HEK293 (cell line): ENCODE data around the gene CABP4.

Experiments used
- CTCF ChIA-PET: fragments of 350-600 bp; formaldehyde crosslinking; extraction: SDS; loops from one replicate; lab custom pipeline; 2021; ENCODE audit warnings: antibody characterized with exemption; lab: Yijun Ruan, JAX
- POLR2A ChIA-PET: fragments of 300-600 bp; formaldehyde crosslinking; extraction: SDS; loops from one replicate; lab custom pipeline; 2020; ENCODE audit warnings: antibody characterized with exemption, inconsistent platforms; lab: Yijun Ruan, JAX
- H3K27ac ChIP-seq: fragments of 200-500 bp; sonication (Bioruptor generic); 2 replicates; pipeline ENCODE4 v1.5.1; 2014; ENCODE audit warnings: low read depth, low read length, control low read depth, inconsistent platforms; ENCODE audit errors: extremely low read depth
- H3K36me3 ChIP-seq, 2 experiments: fragments of 200-500 bp in 1 of 2; sonication (Bioruptor generic) in 1 of 2; 1 replicate in 1 of 2; 2 replicates in 1 of 2; pipeline ENCODE4 v1.5.1; 2014 to 2017; ENCODE audit warnings: inconsistent platforms in 2 of 2, low read length in 2 of 2; ENCODE audit not compliant: control insufficient read depth in 2 of 2, insufficient read depth in 1 of 2
- H3K4me1 ChIP-seq: fragments of 200-500 bp; sonication (Bioruptor generic); 2 replicates; pipeline ENCODE4 v1.5.1; 2014; ENCODE audit warnings: mild to moderate bottlenecking, low read length, inconsistent platforms; ENCODE audit not compliant: control insufficient read depth, insufficient read depth
- H3K4me3 ChIP-seq: 2 replicates; pipeline ENCODE4 v1.5.1; 2011; ENCODE audit warnings: low read depth, mild to moderate bottlenecking, control low read depth, low read length, moderate library complexity
- H3K9me3 ChIP-seq: fragments of 200-500 bp; sonication (Bioruptor generic); 2 replicates; pipeline ENCODE4 v1.5.1; 2014; ENCODE audit warnings: low read depth, low read length, inconsistent platforms; ENCODE audit not compliant: control insufficient read depth, insufficient read depth
- ATF2 ChIP-seq: fragments of 450-650 bp; formaldehyde crosslinking; IDR thresholded peaks from 2 replicates; pipeline ENCODE4 v1.5.1; 2016; ENCODE audit warnings: missing biosample characterization, missing genetic modification characterization, low read depth
- CTCF ChIP-seq: fragments of 450-650 bp; formaldehyde crosslinking; IDR thresholded peaks from 2 replicates; pipeline ENCODE4 v1.5.1; 2016; ENCODE audit warnings: missing biosample characterization, missing genetic modification characterization
- ELK4 ChIP-seq: IDR thresholded peaks from 2 replicates; pipeline ENCODE4 v1.6.1; 2011; ENCODE audit warnings: mild to moderate bottlenecking, low read depth, low read length, borderline replicate concordance
- GLIS2 ChIP-seq: fragments of 450-650 bp; formaldehyde crosslinking; IDR thresholded peaks from 2 replicates; pipeline ENCODE4 v1.5.1; 2016; ENCODE audit warnings: missing biosample characterization, missing genetic modification characterization
- HIC1 ChIP-seq: fragments of 450-650 bp; formaldehyde crosslinking; IDR thresholded peaks from 2 replicates; pipeline ENCODE4 v1.5.1; 2016; ENCODE audit warnings: missing biosample characterization, missing genetic modification characterization
- IKZF3 ChIP-seq: fragments of 450-650 bp; IDR thresholded peaks from 2 replicates; pipeline ENCODE4 v1.5.0; 2018; ENCODE audit warnings: missing biosample characterization, mild to moderate bottlenecking, missing genetic modification characterization, moderate library complexity
- KLF9 ChIP-seq: fragments of 450-650 bp; formaldehyde crosslinking; IDR thresholded peaks from 2 replicates; pipeline ENCODE4 v1.5.1; 2016; ENCODE audit warnings: missing biosample characterization, missing genetic modification characterization, low read depth
- REPIN1 ChIP-seq: fragments of 450-650 bp; formaldehyde crosslinking; IDR thresholded peaks from 2 replicates; pipeline ENCODE4 v1.5.1; 2017; ENCODE audit warnings: missing biosample characterization, missing genetic modification characterization, low read depth
- SP2 ChIP-seq: fragments of 450-650 bp; formaldehyde crosslinking; IDR thresholded peaks from 2 replicates; pipeline ENCODE4 v1.5.1; 2016; ENCODE audit warnings: missing biosample characterization, missing genetic modification characterization
- SP7 ChIP-seq: fragments of 450-650 bp; formaldehyde crosslinking; IDR thresholded peaks from 2 replicates; pipeline ENCODE4 v1.5.1; 2016; ENCODE audit warnings: missing biosample characterization, missing genetic modification characterization
- ZBTB8A ChIP-seq: fragments of 450-650 bp; formaldehyde crosslinking; IDR thresholded peaks from 2 replicates; pipeline ENCODE4 v1.5.1; 2016; ENCODE audit warnings: missing biosample characterization, missing genetic modification characterization
- ZNF10 ChIP-seq: fragments of 450-650 bp; formaldehyde crosslinking; IDR thresholded peaks from 2 replicates; pipeline ENCODE4 v1.5.1; 2017; ENCODE audit warnings: missing biosample characterization, missing genetic modification characterization
- ZNF138 ChIP-seq: fragments of 450-650 bp; formaldehyde crosslinking; IDR thresholded peaks from 2 replicates; pipeline ENCODE4 v1.5.1; 2016; ENCODE audit warnings: missing biosample characterization, missing genetic modification characterization, borderline replicate concordance
- ZNF155 ChIP-seq: fragments of 450-650 bp; formaldehyde crosslinking; IDR thresholded peaks from 2 replicates; pipeline ENCODE4 v1.5.1; 2016; ENCODE audit warnings: missing biosample characterization, missing genetic modification characterization
- ZNF175 ChIP-seq: fragments of 450-650 bp; formaldehyde crosslinking; IDR thresholded peaks from 2 replicates; pipeline ENCODE4 v1.5.1; 2016; ENCODE audit warnings: missing biosample characterization, missing genetic modification characterization
- ZNF2 ChIP-seq: fragments of 450-650 bp; formaldehyde crosslinking; IDR thresholded peaks from 2 replicates; pipeline ENCODE4 v1.5.1; 2016; ENCODE audit warnings: missing biosample characterization, missing genetic modification characterization
- ZNF266 ChIP-seq: fragments of 450-650 bp; formaldehyde crosslinking; IDR thresholded peaks from 2 replicates; pipeline ENCODE4 v1.5.1; 2016; ENCODE audit warnings: missing biosample characterization, missing genetic modification characterization, low read depth
- ZNF280C ChIP-seq: fragments of 450-650 bp; formaldehyde crosslinking; IDR thresholded peaks from 2 replicates; pipeline ENCODE4 v1.5.1; 2016; ENCODE audit warnings: missing biosample characterization, missing genetic modification characterization
- ZNF394 ChIP-seq: fragments of 450-650 bp; formaldehyde crosslinking; IDR thresholded peaks from 2 replicates; pipeline ENCODE4 v1.5.1; 2016; ENCODE audit warnings: missing biosample characterization, missing genetic modification characterization, mild to moderate bottlenecking, moderate library complexity, borderline replicate concordance
- ZNF433 ChIP-seq: fragments of 450-650 bp; formaldehyde crosslinking; IDR thresholded peaks from 2 replicates; pipeline ENCODE4 v1.5.1; 2016; ENCODE audit warnings: missing biosample characterization, missing genetic modification characterization, low read depth
- ZNF501 ChIP-seq: fragments of 450-650 bp; formaldehyde crosslinking; IDR thresholded peaks from 2 replicates; pipeline ENCODE4 v1.5.1; 2016; ENCODE audit warnings: missing biosample characterization, missing genetic modification characterization
- ZNF654 ChIP-seq: fragments of 450-650 bp; formaldehyde crosslinking; IDR thresholded peaks from 2 replicates; pipeline ENCODE4 v1.5.1; 2016; ENCODE audit warnings: low read depth, missing biosample characterization, missing genetic modification characterization
- ZNF658 ChIP-seq: fragments of 450-650 bp; formaldehyde crosslinking; IDR thresholded peaks from 2 replicates; pipeline ENCODE4; 2016; ENCODE audit warnings: missing biosample characterization, missing genetic modification characterization
- ZNF76 ChIP-seq: fragments of 450-650 bp; formaldehyde crosslinking; IDR thresholded peaks from 2 replicates; pipeline ENCODE4; 2016; ENCODE audit warnings: low read depth, missing biosample characterization, missing genetic modification characterization, borderline replicate concordance

CABP4 gene

GRCh38 chr11:67482275-67482826 lies 27.2 kb downstream of the CABP4 start:
- CTCF ChIA-PET, result interaction anchor here (0.8 kb wide), 1 partner anchor 90 kb away, joined by 3 read pairs; no protein-coding TSS in a partner anchor

GRCh38 chr11:67482827-67483798 lies 28.0 kb downstream of the CABP4 start, which contains the start of gene AIP:
Gene AIP (plus strand): TSS chr11:67483026. CDS start chr11:67483159, 133 bp downstream.
- no peaks in the 10 kb centered on the region for H3K9me3 ChIP-seq
- peak within 1 kb of the TSS; percentile 45; the same call in 1 of the 2 replicates for H3K27ac ChIP-seq
- H3K36me3 ChIP-seq, result peaks cover 0 to 18% of the 10 kb centered on the region in 2 experiments; a peak in 1 of 3 replicates
- ChIA-PET CTCF (interaction anchor here (0.6 to 0.8 kb wide), 2 partner anchors 89 to 429 kb away, joined by 3 to 4 read pairs; no protein-coding TSS in a partner anchor), POLR2A (interaction anchor here (0.6 to 1.6 kb wide), 11 partner anchors 9 to 823 kb away, joined by 3 to 11 read pairs (median 4); partner anchors contain the start of genes PPP1CA, RAD9A and TMEM134)
- H3K4me3 ChIP-seq, result peak within 1 kb of the TSS; percentile 77
- H3K4me1 ChIP-seq, result no peaks in the 10 kb centered on the region
- peak; percentile 60 for TF ChIP-seq ZNF501
- no peak for TF ChIP-seq ZNF10 (tag by site-specific recombination)
- peak; percentile 84 for TF ChIP-seq ZNF2 (tag by site-specific recombination)
- TF ChIP-seq ZNF175 (tag by site-specific recombination), result no peak
- peak; percentile 38; the same call in 1 of the 2 replicates for TF ChIP-seq CTCF (tag by site-specific recombination)
- peak; percentile 59; the same call in 1 of the 2 replicates for TF ChIP-seq ZNF394 (tag by site-specific recombination)
- peak; percentile 34; the same call in 1 of the 2 replicates for TF ChIP-seq ZBTB8A (tag by site-specific recombination)
- no peak for TF ChIP-seq ZNF280C (tag by site-specific recombination)
- TF ChIP-seq SP7 (tag by site-specific recombination), result peak; percentile 73
- peak; percentile 82 for TF ChIP-seq ZNF76 (tag by site-specific recombination)

More at GRCh38 chr11:67482275-67482826, 27.2 kb downstream of the CABP4 start:
- peaks cover 0 to 11% of the 10 kb centered on the region in 2 experiments; a peak in 1 of 3 replicates for H3K36me3 ChIP-seq
- H3K9me3 ChIP-seq, result no peaks in the 10 kb centered on the region
- H3K4me1 ChIP-seq, result no peaks in the 10 kb centered on the region
- TF ChIP-seq ZNF658 (no peak), REPIN1 (tag by site-specific recombination) (no peak), HIC1 (no peak), IKZF3 (no peak), ZNF138 (tag by site-specific recombination) (no peak), ZNF266 (tag by site-specific recombination) (no peak), SP2 (no peak), ZNF433 (tag by site-specific recombination) (no peak), ZNF155 (tag by site-specific recombination) (no peak), ATF2 (no peak), ZNF654 (tag by site-specific recombination) (no peak), ELK4 (no peak), GLIS2 (no peak), KLF9 (tag by site-specific recombination) (no peak)
- POLR2A ChIA-PET, result interaction anchor here (0.6 to 1.6 kb wide), 10 partner anchors 8 to 822 kb away, joined by 3 to 11 read pairs (median 4); partner anchors contain the start of genes PPP1CA, RAD9A and TMEM134
- peak overlapping the region; percentile 77 for H3K4me3 ChIP-seq
- no peak overlapping the region for H3K27ac ChIP-seq
